K562 (cell line): ENCODE measurements around the gene GREB1. TPM values are rescaled to one million over a fixed set of nuclear protein-coding genes. Genes with fewer than 3 reads are reported as not detected.

Experiments
- ATAC-seq: fragments of 200-7000 bp; cut with Tn5 transposase; 3 replicates; pipeline ENCODE4 v1.9.1; 2020; ENCODE audit warnings: moderate library complexity
- BruUV-seq: library from RNA; stranded (reverse); fragments of 400-500 nt; replicated peaks from 2 replicates; lab custom pipeline; 2021; lab: Mats Ljungman, UMichigan
- CTCF ChIA-PET: fragments of 300-600 bp; formaldehyde crosslinking; extraction: SDS; loops from one replicate; lab custom pipeline; 2021; ENCODE audit warnings: low intra/inter-chr PET ratio; lab: Yijun Ruan, JAX
- POLR2A ChIA-PET: fragments of 300-600, 350-650 bp; sonication (Branson Sonifier 250); formaldehyde crosslinking; extraction: SDS; loops from one replicate; lab custom pipeline; 2021; ENCODE audit warnings: antibody characterized with exemption, inconsistent platforms; lab: Yijun Ruan, JAX
- DNase-seq, 4 experiments: peaks; one replicate each; pipeline versions ENCODE4 v3.0.0 to v3.0.0-alpha.2; 2011 to 2018; ENCODE audit warnings: low spot score in 3 of 4, mixed read lengths in 3 of 4; ENCODE audit errors: extremely low read depth in 1 of 4
- FAIRE-seq: peaks from 2 replicates; lab custom pipeline; 2011; peaks lifted over from hg19 to GRCh38; lab: Jason Lieb, UNC
- H2AFZ ChIP-seq: 2 replicates; pipeline ENCODE4 v1.6.0; 2011; ENCODE audit warnings: low read depth, low read length, control low read depth, inconsistent platforms
- H3K27ac ChIP-seq: fragments of 200-600 bp; 3 replicates; pipeline ENCODE4 v1.8.0; 2011; ENCODE audit warnings: low read depth, mild to moderate bottlenecking, control low read depth, inconsistent platforms, low read length, moderate library complexity, mixed read lengths; ENCODE audit errors: extremely low read depth
- H3K27me3 ChIP-seq, 2 experiments: fragments of 300-600 bp in 1 of 2; 2 replicates in 1 of 2; 3 replicates in 1 of 2; pipeline versions ENCODE4 v1.6.0 to v1.8.0; 2011; ENCODE audit warnings: inconsistent platforms in 2 of 2, low read length in 2 of 2, mild to moderate bottlenecking in 1 of 2, mixed read lengths in 1 of 2, moderate library complexity in 1 of 2; ENCODE audit not compliant: control insufficient read depth in 2 of 2, insufficient read depth in 2 of 2
- H3K36me3 ChIP-seq: fragments of 300-600 bp; 3 replicates; pipeline ENCODE4 v1.8.0; 2011; ENCODE audit warnings: mild to moderate bottlenecking, low read length, inconsistent platforms; ENCODE audit not compliant: control insufficient read depth, insufficient read depth
- H3K4me1 ChIP-seq, 2 experiments: fragments of 200-600 bp in 1 of 2; replicated peaks in 1 of 2; 2 replicates in 1 of 2; 3 replicates in 1 of 2; pipeline versions ENCODE4 v1.5.1 to v1.8.0; 2011; ENCODE audit warnings: inconsistent platforms in 2 of 2, low read length in 2 of 2, mild to moderate bottlenecking in 1 of 2, mixed read lengths in 1 of 2, moderate library complexity in 1 of 2; ENCODE audit not compliant: control insufficient read depth in 2 of 2, insufficient read depth in 2 of 2
- H3K4me2 ChIP-seq: 2 replicates; pipeline ENCODE4 v1.6.1; 2011; ENCODE audit warnings: low read length, control low read depth, inconsistent platforms, mixed read lengths; ENCODE audit not compliant: insufficient read depth
- H3K4me3 ChIP-seq: fragments of 200-600 bp; sonication (generic), shearing (Covaris generic); 2 replicates; pipeline ENCODE4 v1.5.1; 2016; ENCODE audit warnings: control low read depth, inconsistent platforms
- H3K79me2 ChIP-seq: fragments of 200-600 bp; 3 replicates; pipeline ENCODE4 v1.8.0; 2011; ENCODE audit warnings: low read length, inconsistent platforms; ENCODE audit not compliant: control insufficient read depth, insufficient read depth
- H3K9ac ChIP-seq, 2 experiments: 2 replicates each; pipeline versions ENCODE4 v1.6.0 to v1.6.1; 2011; ENCODE audit warnings: low read depth in 2 of 2, low read length in 2 of 2, control low read depth in 1 of 2, inconsistent platforms in 1 of 2, mild to moderate bottlenecking in 1 of 2, mixed read lengths in 1 of 2; ENCODE audit not compliant: insufficient read depth in 1 of 2
- H3K9me1 ChIP-seq: one replicate; pipeline ENCODE4 v1.6.0; 2011; ENCODE audit warnings: inconsistent platforms, mild to moderate bottlenecking, low read length, moderate library complexity; ENCODE audit not compliant: control insufficient read depth, insufficient read depth
- H3K9me3 ChIP-seq: replicated peaks from 2 replicates; pipeline ENCODE4 v1.5.1; 2011; ENCODE audit warnings: low read depth, low read length, inconsistent platforms; ENCODE audit not compliant: control insufficient read depth, insufficient read depth
- H4K20me1 ChIP-seq: replicated peaks from 2 replicates; pipeline ENCODE4 v1.6.1; 2011; ENCODE audit warnings: low read length, inconsistent platforms, mixed read lengths; ENCODE audit not compliant: control insufficient read depth, insufficient read depth
- FOSL1 ChIP-seq: fragments of 200-800 bp; sonication (Bioruptor generic); conservative IDR thresholded peaks from 2 replicates; pipeline ENCODE4 v1.6.1; 2016; ENCODE audit warnings: missing genetic modification characterization, missing compliant biosample characterization
- HNRNPLL ChIP-seq: fragments of 200-400 bp; formaldehyde crosslinking; IDR thresholded peaks from 2 replicates; pipeline ENCODE4 v1.6.1; 2017; ENCODE audit warnings: low read length, low read depth, mild to moderate bottlenecking; ENCODE audit not compliant: poor library complexity, severe bottlenecking
- ILF3 ChIP-seq: fragments of 450-650 bp; IDR thresholded peaks from 2 replicates; pipeline ENCODE4 v1.6.1; 2018; ENCODE audit warnings: antibody characterized with exemption, mild to moderate bottlenecking, moderate library complexity, borderline replicate concordance
- TCF7L2 ChIP-seq: fragments of 150-350 bp; IDR thresholded peaks from 2 replicates; pipeline ENCODE4 v1.6.1; 2016; ENCODE audit warnings: low read depth, mild to moderate bottlenecking, low read length, moderate library complexity
- ZBTB11 ChIP-seq, 3 experiments: fragments of 200-800 bp in 1 of 3; fragments of 250-450 bp in 1 of 3; fragments of 450-650 bp in 1 of 3; sonication (Bioruptor Pico) in 1 of 3; sonication (Bioruptor generic) in 1 of 3; formaldehyde crosslinking in 1 of 3; IDR thresholded peaks; 2 replicates each; pipeline versions ENCODE4 v1.6.1 to v1.8.0; 2016 to 2022; ENCODE audit warnings: mild to moderate bottlenecking in 2 of 3, missing genetic modification characterization in 2 of 3, missing compliant biosample characterization in 1 of 3, moderate library complexity in 1 of 3
- WGBS: fragments of 100-300 bp; shearing (Covaris generic); methylation state at CpG from one replicate; pipeline ENCODE4 v1.1.6; 2016; ENCODE audit warnings: low coverage, mixed read lengths; ENCODE audit not compliant: insufficient coverage; ENCODE audit errors: missing lambda C conversion rate; 5-methylcytosine and 5-hydroxymethylcytosine counted together
- in situ Hi-C: fragments of 300-500 bp; cut with MboI; formaldehyde crosslinking; loops from 4 replicates; pipeline ENCODE4 v1.15.0; 2018; ENCODE audit warnings: inconsistent platforms, mixed read lengths
- intact Hi-C: fragments of 100-400 bp; cut with micrococcal nuclease; formaldehyde crosslinking; loops from 2 replicates; pipeline ENCODE4 v1.14.2; 2022
- polyA plus RNA-seq, 8 experiments: library from polyadenylated mRNA; depleted of rRNA in 4 of 8; stranded (reverse) in 5 of 8; unstranded in 3 of 8; fragments of >200 nt; fragmentation: Nextera tagmentation in 2 of 8; fragmentation: Illumina TruSeq in 1 of 8; extraction: Ambion mirVana in 2 of 8; extraction: Trizol in 1 of 8; gene quantifications; 2 replicates each; pipeline versions ENCODE4 v1.2.1 to v1.2.3, GENCODE V29; 2011 to 2014; ENCODE audit warnings: inconsistent platforms in 1 of 8, missing spikeins in 1 of 8
- total RNA-seq, 7 experiments: library from RNA; depleted of rRNA in 6 of 7; stranded (reverse); fragments of >200 nt in 6 of 7; fragmentation: Illumina TruSeq in 2 of 7; extraction: Trizol in 2 of 7; gene quantifications; 2 replicates each; pipeline versions ENCODE4 v1.2.1 to v1.2.3, GENCODE V29; 2011 to 2021; ENCODE audit warnings: low replicate concordance in 1 of 7

GREB1 gene
- total and polyA plus RNA-seq, 9 of the 15 experiments (the other 6 are each of a cell fraction or from before 2014, with no cell fraction given): 0.04 to 0.86 (median 0.10) TPM; not detected in 1

GRCh38 chr2:11532416-11533055 lies 1.3 kb upstream of the GREB1 start:
- CTCF ChIA-PET: no interaction called here
- Histone ChIP-seq H3K9ac (no peak overlapping the region), H3K9me3 (no peaks in the 10 kb centered on the region), H4K20me1 (no peaks in the 10 kb centered on the region; the same call in 1 of the 2 replicates), H2AFZ (no peak overlapping the region), H3K27me3 (peaks cover 31 to 46% of the 10 kb centered on the region in 2 experiments), H3K9me1 (no peaks in the 10 kb centered on the region), H3K36me3 (no peaks in the 10 kb centered on the region), H3K4me2 (no peak overlapping the region), H3K4me1 (no peaks in the 10 kb centered on the region; a peak in 1 of 5 replicates), H3K4me3 (no peak overlapping the region), H3K27ac (no peak overlapping the region), H3K79me2 (no peaks in the 10 kb centered on the region)
- ATAC-seq: no peak
- no peak for DNase-seq
- 0% methylated on average over 10 of the region's 10 CpGs for WGBS
- POLR2A ChIA-PET: interaction anchor here (0.6 kb wide), 1 partner anchor 47 kb away, joined by 3 read pairs; no protein-coding TSS in a partner anchor
- intact Hi-C loops: no loop called here
- BruUV-seq: no TSS peak
- TF ChIP-seq HNRNPLL: peak; percentile 50
- no peak for TF ChIP-seq ILF3
- TF ChIP-seq ZBTB11 (CRISPR knock-in tag; IDR thresholded peaks at IDR 0.05): peak in 1 of 3 experiments; percentile 85; a peak in 1 of 6 replicates
- 0 out of 2 replicates have a peak, but pooled peaks have one; percentile 36 for TF ChIP-seq FOSL1
- no peak for TF ChIP-seq TCF7L2
- FAIRE-seq: no peak
- in situ Hi-C loops: no loop called here
